RWPE1 (cell line): ENCODE measurements around the gene ESPNL.
A peak's percentile ranks its signal among the peaks of the same experiment; 100 is the strongest.

ENCODE experiments used
- CTCF ChIA-PET: fragments of 350-600 bp; sonication (Branson Sonifier 250); formaldehyde crosslinking; extraction: SDS; loops from one replicate; lab custom pipeline; 2021; lab: Yijun Ruan, JAX
- POLR2A ChIA-PET: fragments of 400-600 bp; formaldehyde crosslinking; extraction: SDS; loops from one replicate; lab custom pipeline; 2020; ENCODE audit warnings: antibody characterized with exemption; ENCODE audit not compliant: low non-redundant PET; lab: Yijun Ruan, JAX
- DNase-seq: peaks from one replicate; pipeline ENCODE4 v3.0.0; 2012; ENCODE audit warnings: low spot score
- H3K27ac ChIP-seq: fragments of 450-650 bp; 2 replicates; pipeline ENCODE4 v1.5.1; 2017
- CTCF ChIP-seq: fragments of 450-650 bp; conservative IDR thresholded peaks from 2 replicates; pipeline ENCODE4 v1.5.1; 2017; ENCODE audit warnings: low read depth, mild to moderate bottlenecking

Gene ESPNL

GRCh38 chr2:238060542-238061314 is 39.4 kb upstream of the ESPNL start, which contains the start of gene SCLY:
Gene SCLY, plus strand, starts transcription at chr2:238061001. Its CDS starts 54 bp downstream, at chr2:238061055.
- no peak for TF ChIP-seq CTCF
- H3K27ac ChIP-seq = peak within 1 kb of the TSS; percentile 83
- CTCF ChIA-PET = interaction anchor here (0.9 to 1.0 kb wide), 2 partner anchors 8 to 138 kb away, joined by 3 read pairs; no protein-coding TSS in a partner anchor
- DNase-seq = peak; percentile 99
- POLR2A ChIA-PET = interaction anchor here (0.7 to 1.0 kb wide), 3 partner anchors 12 to 62 kb away, joined by 3 read pairs; no protein-coding TSS in a partner anchor

- peak overlapping the region; percentile 83 for H3K27ac ChIP-seq
- DNase-seq = peak; percentile 45
- ChIA-PET POLR2A (interaction anchor here (0.7 to 1.0 kb wide), 2 partner anchors 19 to 62 kb away, joined by 3 read pairs; no protein-coding TSS in a partner anchor), CTCF (interaction anchor here (0.6 to 1.0 kb wide), 5 partner anchors 9 to 141 kb away, joined by 3 read pairs; no protein-coding TSS in a partner anchor)
- no peak for TF ChIP-seq CTCF
These were observed 38.6 kb upstream of the ESPNL start for GRCh38 chr2:238061315-238062202.

GRCh38 chr2:238063414-238064189 is 36.5 kb upstream of the ESPNL start:
- H3K27ac ChIP-seq = no peak overlapping the region
- TF ChIP-seq CTCF = no peak
- no peak for DNase-seq
- ChIA-PET POLR2A (no interaction called here), CTCF (no interaction called here)

GRCh38 chr2:238064376-238064775 is 35.8 kb upstream of the ESPNL start:
- ChIA-PET CTCF (no interaction called here), POLR2A (no interaction called here)
- no peak overlapping the region for H3K27ac ChIP-seq
- no peak for DNase-seq
- no peak for TF ChIP-seq CTCF

- ChIA-PET CTCF (no interaction called here), POLR2A (no interaction called here)
- no peak for TF ChIP-seq CTCF
- H3K27ac ChIP-seq = no peak overlapping the region
- DNase-seq = no peak
These were observed 34.9 kb upstream of the ESPNL start for GRCh38 chr2:238065071-238065846.
